Measurements from ENCODE around the gene BSN. TPM values are rescaled to one million over a fixed set of nuclear protein-coding genes. Genes with fewer than 3 reads are reported as not detected.
"Not testable (repeated sequence)": the region's sequence is repeated elsewhere in the genome, so short reads cannot be mapped to it uniquely, and the experiment has no call there.

BSN gene
- total RNA-seq, 4 donors from 2014 or later = 0.11 to 0.19 (median 0.16) TPM

- TF ChIP-seq CTCF (IDR thresholded peaks at IDR 0.05) (no peak), POLR2A (IDR thresholded peaks at IDR 0.05) (no peak)
- Histone ChIP-seq H3K27ac (no peak overlapping the region), H3K36me3 (no peaks in the 10 kb centered on the region), H3K27me3 (no peaks in the 10 kb centered on the region), H3K4me3 (no peak overlapping the region), H3K4me1 (no peaks in the 10 kb centered on the region), H3K9me3 (no peaks in the 10 kb centered on the region)
- intact Hi-C loops (cut with DNase I) = no loop called here
- no peak for DNase-seq
Observed at GRCh38 chr3:49582177-49582576, 27.9 kb downstream of the BSN start.

- H3K27ac ChIP-seq; DNase-seq; intact Hi-C loops (cut with DNase I); H3K27me3 ChIP-seq; H3K9me3 ChIP-seq; H3K4me1 ChIP-seq; H3K36me3 ChIP-seq; H3K4me3 ChIP-seq: not testable (repeated sequence)
- WGBS, 2 donors = 87 to 92% methylated on average over 20 of the region's 20 CpGs
Observed at GRCh38 chr3:49585261-49585755, 31.0 kb downstream of the BSN start.

GRCh38 chr3:49591615-49592014, 37.3 kb downstream of the BSN start:
- Histone ChIP-seq H3K9me3 (no peaks in the 10 kb centered on the region), H3K27me3 (no peaks in the 10 kb centered on the region), H3K36me3 (no peaks in the 10 kb centered on the region), H3K4me3 (no peak overlapping the region), H3K4me1 (no peaks in the 10 kb centered on the region), H3K27ac (no peak overlapping the region)
- TF ChIP-seq CTCF (IDR thresholded peaks at IDR 0.05) = no peak
- TF ChIP-seq POLR2A (IDR thresholded peaks at IDR 0.05) = no peak
- DNase-seq = no peak
- intact Hi-C loops (cut with DNase I) = no loop called here
- WGBS, 2 donors = 69 to 85% methylated on average over 3 of the region's 3 CpGs

GRCh38 chr3:49593041-49593440, 38.8 kb downstream of the BSN start:
- TF ChIP-seq POLR2A (IDR thresholded peaks at IDR 0.05) = no peak
- no peak for TF ChIP-seq CTCF (IDR thresholded peaks at IDR 0.05)
- WGBS, 2 donors = 63 to 67% methylated on average over 2 of the region's 2 CpGs
- Histone ChIP-seq H3K4me1 (no peaks in the 10 kb centered on the region), H3K36me3 (no peaks in the 10 kb centered on the region), H3K4me3 (no peak overlapping the region), H3K9me3 (no peaks in the 10 kb centered on the region), H3K27me3 (no peaks in the 10 kb centered on the region), H3K27ac (no peak overlapping the region)
- no peak for DNase-seq
- intact Hi-C loops (cut with DNase I) = no loop called here

- intact Hi-C loops (cut with DNase I) = no loop called here
- DNase-seq = no peak
Observed at GRCh38 chr3:49600781-49601180, 46.5 kb downstream of the BSN start.

More at GRCh38 chr3:49600781-49601180, 46.5 kb downstream of the BSN start:
- H3K4me3 ChIP-seq = no peak overlapping the region
- H3K27me3 ChIP-seq = no peaks in the 10 kb centered on the region
- WGBS, 2 donors = 100% methylated on average over 1 of the region's 1 CpG
- no peaks in the 10 kb centered on the region for H3K9me3 ChIP-seq
- TF ChIP-seq POLR2A (IDR thresholded peaks at IDR 0.05) (no peak), CTCF (IDR thresholded peaks at IDR 0.05) (no peak)
- H3K36me3 ChIP-seq = no peaks in the 10 kb centered on the region
- H3K4me1 ChIP-seq = no peaks in the 10 kb centered on the region
- H3K27ac ChIP-seq = no peak overlapping the region
